GM23338 (cell line): ENCODE data around the gene THSD1.

Experiments
- CREB1 ChIP-seq: fragments of 250-450 bp; sonication (Bioruptor Pico); IDR thresholded peaks from 2 replicates; pipeline ENCODE4 v1.5.0; 2020; ENCODE audit warnings: low read depth, mild to moderate bottlenecking, moderate library complexity
- EZH2 ChIP-seq: fragments of 200-600 bp; sonication (generic); IDR thresholded peaks from one replicate; pipeline ENCODE4 v1.8.0; 2017; ENCODE audit warnings: antibody characterized with exemption, mild to moderate bottlenecking, low read depth; ENCODE audit not compliant: unreplicated experiment
- EZH2phosphoT487 ChIP-seq: fragments of 200-600 bp; sonication (generic); IDR thresholded peaks from one replicate; pipeline ENCODE4 v1.8.1; 2018; ENCODE audit warnings: antibody characterized with exemption; ENCODE audit not compliant: unreplicated experiment
- JUNB ChIP-seq: IDR thresholded peaks from one replicate; pipeline ENCODE4 v1.6.1; 2016; ENCODE audit warnings: antibody characterized with exemption; ENCODE audit not compliant: unreplicated experiment
- NANOG ChIP-seq: IDR thresholded peaks from 2 replicates; pipeline ENCODE4 v1.6.1; 2016; ENCODE audit warnings: antibody characterized with exemption, borderline replicate concordance
- POLR2AphosphoS5 ChIP-seq: IDR thresholded peaks from 2 replicates; pipeline ENCODE4 v1.6.1; 2016; ENCODE audit warnings: antibody characterized with exemption, low read depth
- ZNF114 ChIP-seq: fragments of 250-450 bp; sonication (Bioruptor Pico); IDR thresholded peaks from 2 replicates; pipeline ENCODE4 v1.5.0; 2020; ENCODE audit warnings: mild to moderate bottlenecking, moderate library complexity
- TF ChIP-seq, protein P1 (sequence below), 2 experiments: fragments of 200-600 bp in 1 of 2; sonication (generic) in 1 of 2; conservative IDR thresholded peaks; 2 replicates each; pipeline versions ENCODE4 v1.5.1 to v1.6.1; 2016 to 2017; ENCODE audit warnings: antibody characterized with exemption in 2 of 2, low read depth in 2 of 2, mild to moderate bottlenecking in 2 of 2, moderate library complexity in 1 of 2
- TF ChIP-seq, protein P2 (sequence below): IDR thresholded peaks from 2 replicates; pipeline ENCODE4 v1.6.1; 2016; ENCODE audit warnings: antibody characterized with exemption
- TF ChIP-seq, protein P3 (sequence below): IDR thresholded peaks from one replicate; pipeline ENCODE4 v1.6.1; 2018; ENCODE audit warnings: antibody characterized with exemption; ENCODE audit not compliant: unreplicated experiment

GRCh38 chr13:52449331-52450011 lies 43.5 kb upstream of the THSD1 start:
- TF ChIP-seq, protein P1, sequence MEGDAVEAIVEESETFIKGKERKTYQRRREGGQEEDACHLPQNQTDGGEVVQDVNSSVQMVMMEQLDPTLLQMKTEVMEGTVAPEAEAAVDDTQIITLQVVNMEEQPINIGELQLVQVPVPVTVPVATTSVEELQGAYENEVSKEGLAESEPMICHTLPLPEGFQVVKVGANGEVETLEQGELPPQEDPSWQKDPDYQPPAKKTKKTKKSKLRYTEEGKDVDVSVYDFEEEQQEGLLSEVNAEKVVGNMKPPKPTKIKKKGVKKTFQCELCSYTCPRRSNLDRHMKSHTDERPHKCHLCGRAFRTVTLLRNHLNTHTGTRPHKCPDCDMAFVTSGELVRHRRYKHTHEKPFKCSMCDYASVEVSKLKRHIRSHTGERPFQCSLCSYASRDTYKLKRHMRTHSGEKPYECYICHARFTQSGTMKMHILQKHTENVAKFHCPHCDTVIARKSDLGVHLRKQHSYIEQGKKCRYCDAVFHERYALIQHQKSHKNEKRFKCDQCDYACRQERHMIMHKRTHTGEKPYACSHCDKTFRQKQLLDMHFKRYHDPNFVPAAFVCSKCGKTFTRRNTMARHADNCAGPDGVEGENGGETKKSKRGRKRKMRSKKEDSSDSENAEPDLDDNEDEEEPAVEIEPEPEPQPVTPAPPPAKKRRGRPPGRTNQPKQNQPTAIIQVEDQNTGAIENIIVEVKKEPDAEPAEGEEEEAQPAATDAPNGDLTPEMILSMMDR (conservative IDR thresholded peaks at IDR 0.05; ENCODE audit: low read depth in 2 of 2) = no peak
- TF ChIP-seq, protein P2, sequence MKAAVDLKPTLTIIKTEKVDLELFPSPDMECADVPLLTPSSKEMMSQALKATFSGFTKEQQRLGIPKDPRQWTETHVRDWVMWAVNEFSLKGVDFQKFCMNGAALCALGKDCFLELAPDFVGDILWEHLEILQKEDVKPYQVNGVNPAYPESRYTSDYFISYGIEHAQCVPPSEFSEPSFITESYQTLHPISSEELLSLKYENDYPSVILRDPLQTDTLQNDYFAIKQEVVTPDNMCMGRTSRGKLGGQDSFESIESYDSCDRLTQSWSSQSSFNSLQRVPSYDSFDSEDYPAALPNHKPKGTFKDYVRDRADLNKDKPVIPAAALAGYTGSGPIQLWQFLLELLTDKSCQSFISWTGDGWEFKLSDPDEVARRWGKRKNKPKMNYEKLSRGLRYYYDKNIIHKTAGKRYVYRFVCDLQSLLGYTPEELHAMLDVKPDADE = no peak
- no peak for TF ChIP-seq POLR2AphosphoS5
- no peak for TF ChIP-seq EZH2
- no peak for TF ChIP-seq ZNF114 (CRISPR knock-in tag)
- TF ChIP-seq EZH2phosphoT487 = no peak
- TF ChIP-seq, protein P3, sequence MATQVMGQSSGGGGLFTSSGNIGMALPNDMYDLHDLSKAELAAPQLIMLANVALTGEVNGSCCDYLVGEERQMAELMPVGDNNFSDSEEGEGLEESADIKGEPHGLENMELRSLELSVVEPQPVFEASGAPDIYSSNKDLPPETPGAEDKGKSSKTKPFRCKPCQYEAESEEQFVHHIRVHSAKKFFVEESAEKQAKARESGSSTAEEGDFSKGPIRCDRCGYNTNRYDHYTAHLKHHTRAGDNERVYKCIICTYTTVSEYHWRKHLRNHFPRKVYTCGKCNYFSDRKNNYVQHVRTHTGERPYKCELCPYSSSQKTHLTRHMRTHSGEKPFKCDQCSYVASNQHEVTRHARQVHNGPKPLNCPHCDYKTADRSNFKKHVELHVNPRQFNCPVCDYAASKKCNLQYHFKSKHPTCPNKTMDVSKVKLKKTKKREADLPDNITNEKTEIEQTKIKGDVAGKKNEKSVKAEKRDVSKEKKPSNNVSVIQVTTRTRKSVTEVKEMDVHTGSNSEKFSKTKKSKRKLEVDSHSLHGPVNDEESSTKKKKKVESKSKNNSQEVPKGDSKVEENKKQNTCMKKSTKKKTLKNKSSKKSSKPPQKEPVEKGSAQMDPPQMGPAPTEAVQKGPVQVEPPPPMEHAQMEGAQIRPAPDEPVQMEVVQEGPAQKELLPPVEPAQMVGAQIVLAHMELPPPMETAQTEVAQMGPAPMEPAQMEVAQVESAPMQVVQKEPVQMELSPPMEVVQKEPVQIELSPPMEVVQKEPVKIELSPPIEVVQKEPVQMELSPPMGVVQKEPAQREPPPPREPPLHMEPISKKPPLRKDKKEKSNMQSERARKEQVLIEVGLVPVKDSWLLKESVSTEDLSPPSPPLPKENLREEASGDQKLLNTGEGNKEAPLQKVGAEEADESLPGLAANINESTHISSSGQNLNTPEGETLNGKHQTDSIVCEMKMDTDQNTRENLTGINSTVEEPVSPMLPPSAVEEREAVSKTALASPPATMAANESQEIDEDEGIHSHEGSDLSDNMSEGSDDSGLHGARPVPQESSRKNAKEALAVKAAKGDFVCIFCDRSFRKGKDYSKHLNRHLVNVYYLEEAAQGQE = no peak
- no peak for TF ChIP-seq CREB1 (CRISPR knock-in tag)
- TF ChIP-seq NANOG = no peak
- TF ChIP-seq JUNB = no peak
